Measurements from ENCODE around the gene NAV3.

- TF ChIP-seq CTCF (IDR thresholded peaks at IDR 0.05) (no peak), POLR2AphosphoS5 (IDR thresholded peaks at IDR 0.05; ENCODE audit: low read depth, low read length) (no peak)
Measured at GRCh38 chr12:78004249-78005093, 173.8 kb downstream of the NAV3 start.
